Measurements from ENCODE around the gene XRCC4.

- TF ChIP-seq POLR2AphosphoS5 (IDR thresholded peaks at IDR 0.05) (no peak), CTCF (IDR thresholded peaks at IDR 0.05) (no peak), POLR2A (IDR thresholded peaks at IDR 0.05) (no peak)
These were observed 277.6 kb downstream of the XRCC4 start for GRCh38 chr5:83354958-83355357.

Data from sigmoid colon (tissue), 4 donors.